Neural crest cell (in vitro differentiated cells): ENCODE data around the gene PM20D1. TPM values are rescaled to one million over a fixed set of nuclear protein-coding genes. Genes with fewer than 3 reads are reported as not detected.

ENCODE experiments used
- DNase-seq: peaks from one replicate; pipeline ENCODE4 v3.0.0; 2021; ENCODE audit warnings: low read depth, mixed read lengths, low spot score
- H3K27ac Mint-ChIP-seq: one replicate; pipeline ENCODE4 v1.8.0; 2021; ENCODE audit warnings: mild to moderate bottlenecking, mixed read lengths; ENCODE audit not compliant: unreplicated experiment
- H3K27me3 Mint-ChIP-seq: 2 replicates; pipeline ENCODE4 v1.8.0; 2021; ENCODE audit warnings: low read depth, mild to moderate bottlenecking, mixed read lengths
- H3K36me3 Mint-ChIP-seq: 2 replicates; pipeline ENCODE4 v1.8.0; 2021; ENCODE audit warnings: low read depth, mild to moderate bottlenecking, mixed read lengths
- H3K4me1 Mint-ChIP-seq: 2 replicates; pipeline ENCODE4 v1.8.0; 2021; ENCODE audit warnings: mixed read lengths
- H3K4me3 Mint-ChIP-seq: one replicate; pipeline ENCODE4 v1.8.0; 2021; ENCODE audit warnings: mild to moderate bottlenecking, mixed read lengths
- H3K9me3 Mint-ChIP-seq: 2 replicates; pipeline ENCODE4 v1.8.0; 2021; ENCODE audit warnings: mixed read lengths
- CTCF ChIP-seq: fragments of 200-600 bp; sonication (generic); conservative IDR thresholded peaks from 2 replicates; pipeline ENCODE4 v1.5.0; 2021; ENCODE audit warnings: antibody characterized with exemption, mild to moderate bottlenecking
- total RNA-seq: library from RNA; stranded (reverse); gene quantifications from 2 replicates; pipeline ENCODE4 v1.2.1, GENCODE V29; 2021

Gene PM20D1
- total RNA-seq, 1 donor from 2014 or later, result not detected

DNA sequence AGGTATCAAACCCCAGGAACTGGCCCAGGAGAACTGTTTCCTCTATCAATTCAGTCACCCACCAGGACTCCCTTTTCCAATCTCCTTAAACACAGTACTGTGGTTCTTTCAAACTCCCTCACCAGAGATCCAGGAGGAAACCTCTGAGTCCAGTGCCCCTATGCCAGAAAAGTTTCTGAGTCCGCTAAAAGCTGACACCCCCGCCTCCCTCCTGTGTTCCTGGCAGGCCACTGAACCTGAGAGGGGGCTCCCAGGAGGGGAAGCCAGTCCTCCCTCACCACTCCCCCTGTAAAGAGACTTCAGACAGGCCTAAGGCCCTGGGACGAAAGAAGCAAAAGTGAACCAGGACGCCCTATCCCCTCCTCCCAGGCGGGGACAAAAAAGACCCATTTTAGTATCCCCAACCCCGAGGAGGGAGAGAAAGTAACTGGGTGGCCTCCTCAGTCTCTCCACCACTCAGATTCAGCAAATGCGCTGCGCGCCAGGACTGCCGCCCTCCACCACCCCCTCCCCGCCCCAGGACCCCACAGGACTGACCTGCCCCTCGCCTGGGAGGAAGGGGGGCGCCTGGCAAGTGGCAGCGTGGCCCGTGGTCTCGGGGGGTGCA, 37.6 kb downstream of the PM20D1 start:
- DNase-seq, result peak; percentile 33

GRCh38 chr1:205811660-205812059, 38.3 kb downstream of the PM20D1 start:
- H3K4me1 Mint-ChIP-seq, result peaks cover 53% of the 10 kb centered on the region
- H3K27me3 Mint-ChIP-seq, result no peaks in the 10 kb centered on the region
- H3K36me3 Mint-ChIP-seq, result peaks cover 9% of the 10 kb centered on the region
- no peak for DNase-seq
- H3K9me3 Mint-ChIP-seq, result no peaks in the 10 kb centered on the region
- peak overlapping the region; percentile 94 for H3K4me3 Mint-ChIP-seq
- no peak for TF ChIP-seq CTCF
- no peak overlapping the region for H3K27ac Mint-ChIP-seq

More for the DNA sequence above, 37.6 kb downstream of the PM20D1 start:
- Mint-ChIP-seq H3K27ac (peak overlapping the region; percentile 91), H3K27me3 (no peaks in the 10 kb centered on the region), H3K4me1 (peaks cover 60% of the 10 kb centered on the region), H3K9me3 (no peaks in the 10 kb centered on the region), H3K4me3 (peak overlapping the region; percentile 94), H3K36me3 (peaks cover 7% of the 10 kb centered on the region)
- TF ChIP-seq CTCF, result no peak

DNA sequence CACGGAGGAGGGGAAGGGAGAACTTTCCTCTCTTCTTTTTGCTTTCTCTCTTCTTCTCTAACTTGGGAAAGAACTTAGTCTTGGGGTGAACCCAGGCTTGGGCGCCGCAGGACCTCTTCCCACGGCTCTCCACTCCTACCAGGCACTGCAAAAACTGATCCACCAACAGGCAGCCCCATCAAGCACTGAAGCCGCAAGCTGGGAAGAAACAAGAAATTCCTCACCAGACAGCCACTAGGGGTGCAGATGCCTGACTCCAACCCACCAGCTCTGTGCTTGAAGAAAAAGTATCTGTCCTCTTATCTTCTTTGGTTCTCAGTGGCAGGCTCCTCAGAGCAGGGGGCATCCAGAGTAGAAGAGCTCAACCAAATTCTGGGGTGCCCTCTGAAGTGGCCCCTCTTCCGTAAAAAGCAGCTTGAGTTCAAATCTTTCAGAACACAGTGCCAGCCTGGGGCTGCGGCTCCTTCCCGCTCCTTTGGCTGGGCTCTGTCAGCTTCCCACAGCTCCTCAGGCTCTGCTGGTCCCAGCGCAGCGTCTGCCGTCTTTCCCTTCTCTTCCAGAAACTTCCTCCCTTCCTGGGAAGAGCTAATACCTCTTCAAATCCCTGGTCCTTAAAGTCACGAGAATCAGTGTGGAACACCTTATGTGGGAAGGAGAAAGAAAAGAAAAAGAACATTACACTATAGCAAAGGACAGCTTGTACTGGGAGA, 39.3 kb downstream of the PM20D1 start:
- peak; percentile 44 for TF ChIP-seq CTCF
- peaks cover 9% of the 10 kb centered on the region for H3K36me3 Mint-ChIP-seq
- H3K9me3 Mint-ChIP-seq, result no peaks in the 10 kb centered on the region
- peak overlapping the region; percentile 48 for H3K4me3 Mint-ChIP-seq
- peaks cover 49% of the 10 kb centered on the region for H3K4me1 Mint-ChIP-seq
- DNase-seq, result no peak
- H3K27ac Mint-ChIP-seq, result no peak overlapping the region
- no peaks in the 10 kb centered on the region for H3K27me3 Mint-ChIP-seq

DNA sequence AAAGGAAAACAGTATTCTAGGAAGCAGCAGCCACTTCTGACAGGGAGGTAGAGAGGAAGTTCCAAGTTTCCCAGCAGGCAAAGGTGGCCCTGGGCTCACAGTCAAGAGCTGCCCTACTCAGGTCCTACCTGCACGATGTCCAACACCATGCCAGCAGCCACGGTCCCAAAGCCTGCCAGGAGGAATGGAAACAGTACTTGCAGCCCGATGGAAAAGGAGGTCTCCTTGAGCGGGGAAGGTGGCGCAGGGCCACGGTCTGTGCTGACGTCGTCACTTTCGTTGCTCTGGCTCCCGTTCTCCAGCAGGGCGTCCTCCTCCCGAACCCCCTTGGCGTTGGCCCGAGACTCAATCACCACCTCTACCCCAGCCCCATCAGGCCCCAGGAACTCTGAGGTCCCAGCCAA, 40.0 kb downstream of the PM20D1 start:
- TF ChIP-seq CTCF, result no peak
- Mint-ChIP-seq H3K4me1 (peaks cover 50% of the 10 kb centered on the region), H3K4me3 (peak overlapping the region; percentile 3), H3K27ac (no peak overlapping the region), H3K36me3 (peaks cover 8% of the 10 kb centered on the region), H3K27me3 (no peaks in the 10 kb centered on the region), H3K9me3 (no peaks in the 10 kb centered on the region)
- no peak for DNase-seq

DNA sequence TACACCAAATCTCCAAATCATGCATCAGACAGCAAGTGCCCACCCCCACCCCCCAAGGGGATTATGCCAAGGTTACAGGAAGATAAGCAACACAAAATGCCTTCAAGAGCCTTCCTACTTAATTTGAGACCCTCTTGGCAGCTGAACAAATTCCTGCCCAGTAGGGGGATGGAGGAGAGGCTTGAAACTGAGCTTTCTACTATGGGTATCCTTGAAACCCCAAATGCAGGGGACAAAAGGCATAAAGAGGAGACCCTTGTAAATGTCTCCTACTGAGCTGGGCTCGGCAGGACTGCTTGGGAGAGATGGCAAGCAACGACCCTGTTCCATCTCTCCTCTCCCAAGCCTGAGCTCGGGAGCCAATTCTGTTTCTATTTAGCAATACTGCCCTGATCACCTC, 40.5 kb downstream of the PM20D1 start:
- H3K9me3 Mint-ChIP-seq, result no peaks in the 10 kb centered on the region
- peak overlapping the region; percentile 3 for H3K4me3 Mint-ChIP-seq
- peak overlapping the region; percentile 6 for H3K27ac Mint-ChIP-seq
- H3K27me3 Mint-ChIP-seq, result no peaks in the 10 kb centered on the region
- peaks cover 5% of the 10 kb centered on the region for H3K36me3 Mint-ChIP-seq
- peaks cover 45% of the 10 kb centered on the region for H3K4me1 Mint-ChIP-seq
- DNase-seq, result no peak
- no peak for TF ChIP-seq CTCF
